Stimulated activated effector memory CD8-positive, alpha-beta T cell treated with anti-CD3 and anti-CD28 coated beads, Interleukin-12 subunit alpha, Interleukin-12 subunit beta, amount 100 ng/mL, for 72 hours (primary cell): Measurements from ENCODE around the gene TP53TG3.
"Not testable (repeated sequence)": the region's sequence is repeated elsewhere in the genome, so short reads cannot be mapped to it uniquely, and the experiment has no call there.

ENCODE experiments used
- ATAC-seq: fragments of 150-1000 bp; cut with Tn5 transposase; 2 replicates; pipeline ENCODE4 v1.10.0; 2021
- DNase-seq, 2 donors: peaks; one replicate each; pipeline ENCODE4 v3.0.0; 2021 to 2022; ENCODE audit warnings: low spot score in 2 of 2
- H3K27ac Mint-ChIP-seq: one replicate; pipeline ENCODE4 v1.8.0; 2022; ENCODE audit warnings: mild to moderate bottlenecking, mixed read lengths
- H3K36me3 Mint-ChIP-seq: one replicate; pipeline ENCODE4 v1.8.0; 2022; ENCODE audit warnings: mild to moderate bottlenecking, mixed read lengths
- H3K4me1 Mint-ChIP-seq: one replicate; pipeline ENCODE4 v1.8.0; 2022; ENCODE audit warnings: mixed read lengths
- H3K4me3 Mint-ChIP-seq: one replicate; pipeline ENCODE4 v1.8.0; 2022; ENCODE audit warnings: mild to moderate bottlenecking, mixed read lengths
- H3K9me3 Mint-ChIP-seq: one replicate; pipeline ENCODE4 v1.8.0; 2022; ENCODE audit warnings: mixed read lengths

The TP53TG3 gene

GRCh38 chr16:32676065-32676464 lies at the start of gene TP53TG3:
Gene TP53TG3 (minus strand): TSS chr16:32676165. CDS start chr16:32676097, 68 bp downstream.
- not testable (repeated sequence) for H3K36me3 Mint-ChIP-seq, DNase-seq, H3K27ac Mint-ChIP-seq, H3K4me3 Mint-ChIP-seq, ATAC-seq, H3K9me3 Mint-ChIP-seq, H3K4me1 Mint-ChIP-seq

- not testable (repeated sequence) for H3K4me3 Mint-ChIP-seq, ATAC-seq
These were observed 25.1 kb downstream of the TP53TG3 start for GRCh38 chr16:32650876-32651275.

GRCh38 chr16:32647562-32647961 lies 28.4 kb downstream of the TP53TG3 start:
- H3K9me3 Mint-ChIP-seq = peaks cover 14% of the 10 kb centered on the region
- H3K4me1 Mint-ChIP-seq, DNase-seq, ATAC-seq, H3K4me3 Mint-ChIP-seq, H3K27ac Mint-ChIP-seq, H3K36me3 Mint-ChIP-seq: not testable (repeated sequence)

More at GRCh38 chr16:32650876-32651275, 25.1 kb downstream of the TP53TG3 start:
- not testable (repeated sequence) for H3K4me1 Mint-ChIP-seq, H3K27ac Mint-ChIP-seq, DNase-seq, H3K9me3 Mint-ChIP-seq, H3K36me3 Mint-ChIP-seq

GRCh38 chr16:32646780-32647179 lies 29.2 kb downstream of the TP53TG3 start:
- not testable (repeated sequence) for H3K27ac Mint-ChIP-seq, H3K4me1 Mint-ChIP-seq, H3K36me3 Mint-ChIP-seq, ATAC-seq, DNase-seq, H3K4me3 Mint-ChIP-seq
- H3K9me3 Mint-ChIP-seq = peaks cover 14% of the 10 kb centered on the region

- DNase-seq, ATAC-seq, H3K4me1 Mint-ChIP-seq, H3K4me3 Mint-ChIP-seq, H3K27ac Mint-ChIP-seq, H3K36me3 Mint-ChIP-seq: not testable (repeated sequence)
- peaks cover 14% of the 10 kb centered on the region for H3K9me3 Mint-ChIP-seq
These were observed 29.8 kb downstream of the TP53TG3 start for GRCh38 chr16:32646177-32646576.

- DNase-seq, H3K4me3 Mint-ChIP-seq, ATAC-seq, H3K27ac Mint-ChIP-seq, H3K36me3 Mint-ChIP-seq, H3K4me1 Mint-ChIP-seq: not testable (repeated sequence)
- peaks cover 14% of the 10 kb centered on the region for H3K9me3 Mint-ChIP-seq
These were observed 30.6 kb downstream of the TP53TG3 start for GRCh38 chr16:32645278-32645908.

- H3K36me3 Mint-ChIP-seq = not testable (repeated sequence)
These were observed 31.2 kb downstream of the TP53TG3 start for GRCh38 chr16:32644715-32645114.

GRCh38 chr16:32637614-32638013 lies 38.4 kb downstream of the TP53TG3 start:
- H3K36me3 Mint-ChIP-seq, H3K9me3 Mint-ChIP-seq, H3K4me3 Mint-ChIP-seq, ATAC-seq, DNase-seq, H3K27ac Mint-ChIP-seq, H3K4me1 Mint-ChIP-seq: not testable (repeated sequence)

More at GRCh38 chr16:32644715-32645114, 31.2 kb downstream of the TP53TG3 start:
- not testable (repeated sequence) for H3K27ac Mint-ChIP-seq, H3K4me3 Mint-ChIP-seq, ATAC-seq, DNase-seq, H3K4me1 Mint-ChIP-seq
- peaks cover 14% of the 10 kb centered on the region for H3K9me3 Mint-ChIP-seq

GRCh38 chr16:32632096-32632495 lies 43.9 kb downstream of the TP53TG3 start:
- not testable (repeated sequence) for H3K4me1 Mint-ChIP-seq, H3K27ac Mint-ChIP-seq, ATAC-seq, DNase-seq, H3K36me3 Mint-ChIP-seq, H3K9me3 Mint-ChIP-seq, H3K4me3 Mint-ChIP-seq
